Upper lobe of right lung (tissue), 1 donor: ENCODE measurements around the gene TATDN2. TPM values are rescaled to one million over a fixed set of nuclear protein-coding genes. Genes with fewer than 3 reads are reported as not detected.

ENCODE experiments used
- ATAC-seq: fragments of 200-7000 bp; cut with Tn5 transposase; one replicate; pipeline ENCODE4 v1.9.1; 2020; ENCODE audit warnings: mild to moderate bottlenecking, moderate library complexity
- DNase-seq: peaks from one replicate; pipeline ENCODE4 v3.0.0-alpha.2; 2020
- H3K27ac ChIP-seq: fragments of 200-600 bp; one replicate; pipeline ENCODE4 v1.8.0; 2022
- H3K27me3 ChIP-seq: fragments of 200-600 bp; one replicate; pipeline ENCODE4 v1.8.0; 2022; ENCODE audit warnings: mild to moderate bottlenecking
- H3K36me3 ChIP-seq: fragments of 200-600 bp; one replicate; pipeline ENCODE4 v1.8.0; 2022
- H3K4me1 ChIP-seq: fragments of 200-600 bp; one replicate; pipeline ENCODE4 v1.8.0; 2022
- H3K4me3 ChIP-seq: fragments of 200-600 bp; one replicate; pipeline ENCODE4 v1.8.0; 2022; ENCODE audit warnings: mild to moderate bottlenecking
- H3K9me3 ChIP-seq: fragments of 200-600 bp; one replicate; pipeline ENCODE4 v1.8.0; 2022
- CTCF ChIP-seq: fragments of 200-600 bp; IDR thresholded peaks from one replicate; pipeline ENCODE4 v1.8.0; 2022; ENCODE audit warnings: antibody characterized with exemption
- intact Hi-C: fragments of 100-400 bp; cut with DNase I; formaldehyde crosslinking; loops from one replicate; pipeline ENCODE4 v1.11.0; 2022
- total RNA-seq: library from RNA; stranded (reverse); fragmentation: NEBNext Ultra II Directional; extraction: Animal tissue kit (Norgen Biotek cat#: 25700); gene quantifications from one replicate; pipeline ENCODE4 v1.2.1, GENCODE V29; 2021
- donor health status: DM: no; HTN: yes; CAD: no; lungs with severe emphysema.

The TATDN2 gene
- total RNA-seq, 1 donor from 2014 or later, result 32.3 TPM

GRCh38 chr3:10315101-10315500 lies 66.8 kb downstream of the TATDN2 start:
- peaks cover 17% of the 10 kb centered on the region for H3K4me1 ChIP-seq
- H3K27me3 ChIP-seq, result no peaks in the 10 kb centered on the region
- DNase-seq, result no peak
- no peak for TF ChIP-seq CTCF
- peaks cover 88% of the 10 kb centered on the region for H3K36me3 ChIP-seq
- ATAC-seq, result no peak
- no peak overlapping the region for H3K27ac ChIP-seq
- intact Hi-C loops, result no loop called here
- no peaks in the 10 kb centered on the region for H3K9me3 ChIP-seq
- no peak overlapping the region for H3K4me3 ChIP-seq

- peaks cover 80% of the 10 kb centered on the region for H3K36me3 ChIP-seq
- no peak overlapping the region for H3K4me3 ChIP-seq
- H3K27me3 ChIP-seq, result no peaks in the 10 kb centered on the region
- no peak for TF ChIP-seq CTCF
- H3K4me1 ChIP-seq, result peaks cover 15% of the 10 kb centered on the region
- intact Hi-C loops, result no loop called here
- ATAC-seq, result no peak
- H3K27ac ChIP-seq, result no peak overlapping the region
- no peak for DNase-seq
- H3K9me3 ChIP-seq, result no peaks in the 10 kb centered on the region
Measured at GRCh38 chr3:10315771-10316344, 67.6 kb downstream of the TATDN2 start.

GRCh38 chr3:10317311-10317960 lies 69.2 kb downstream of the TATDN2 start:
- H3K4me3 ChIP-seq, result no peak overlapping the region
- ATAC-seq (no peak), DNase-seq (no peak)
- no peaks in the 10 kb centered on the region for H3K9me3 ChIP-seq
- intact Hi-C loops, result no loop called here
- no peak for TF ChIP-seq CTCF
- H3K27me3 ChIP-seq, result no peaks in the 10 kb centered on the region
- H3K27ac ChIP-seq, result no peak overlapping the region
- peaks cover 15% of the 10 kb centered on the region for H3K4me1 ChIP-seq
- peaks cover 65% of the 10 kb centered on the region for H3K36me3 ChIP-seq

- DNase-seq, result no peak
- Histone ChIP-seq H3K36me3 (peaks cover 59% of the 10 kb centered on the region), H3K4me3 (no peak overlapping the region)
Measured at GRCh38 chr3:10317961-10318350, 69.7 kb downstream of the TATDN2 start.

GRCh38 chr3:10319251-10319650 lies 71.0 kb downstream of the TATDN2 start:
- H3K4me1 ChIP-seq, result peaks cover 15% of the 10 kb centered on the region

More at GRCh38 chr3:10317961-10318350, 69.7 kb downstream of the TATDN2 start:
- Histone ChIP-seq H3K9me3 (no peaks in the 10 kb centered on the region), H3K27me3 (no peaks in the 10 kb centered on the region), H3K4me1 (peaks cover 15% of the 10 kb centered on the region), H3K27ac (no peak overlapping the region)
- no peak for TF ChIP-seq CTCF
- ATAC-seq, result no peak
- intact Hi-C loops, result no loop called here

More at GRCh38 chr3:10319251-10319650, 71.0 kb downstream of the TATDN2 start:
- Histone ChIP-seq H3K36me3 (peaks cover 47% of the 10 kb centered on the region), H3K27ac (no peak overlapping the region), H3K4me3 (peak overlapping the region; percentile 28), H3K9me3 (no peaks in the 10 kb centered on the region), H3K27me3 (no peaks in the 10 kb centered on the region)
- intact Hi-C loops, result no loop called here
- TF ChIP-seq CTCF, result no peak
- DNase-seq (no peak), ATAC-seq (no peak)
